ENCODE results near the gene ANKRD65.
A peak's percentile ranks its signal among the peaks of the same experiment; 100 is the strongest.
"Not testable (repeated sequence)": the region's sequence is repeated elsewhere in the genome, so short reads cannot be mapped to it uniquely, and the experiment has no call there.

The ANKRD65 gene

GRCh38 chr1:1393428-1393827, 27.6 kb downstream of the ANKRD65 start:
- DNase-seq (ENCODE audit: low read depth) = no peak

- no peak for DNase-seq (ENCODE audit: low read depth)
Measured at GRCh38 chr1:1393014-1393413, 28.1 kb downstream of the ANKRD65 start.

GRCh38 chr1:1391225-1391624, 29.9 kb downstream of the ANKRD65 start:
- no peak for DNase-seq (ENCODE audit: low read depth)

GRCh38 chr1:1390675-1391074, 30.4 kb downstream of the ANKRD65 start:
- DNase-seq (ENCODE audit: low read depth) = no peak

- no peak for DNase-seq (ENCODE audit: low read depth)
Measured at GRCh38 chr1:1388078-1388472, 33.0 kb downstream of the ANKRD65 start.

- DNase-seq (ENCODE audit: low read depth) = no peak
Measured at GRCh38 chr1:1387098-1388077, 33.7 kb downstream of the ANKRD65 start.

GRCh38 chr1:1385931-1386330, 35.1 kb downstream of the ANKRD65 start:
- no peak for DNase-seq (ENCODE audit: low read depth)

- not testable (repeated sequence) for DNase-seq (ENCODE audit: low read depth)
Measured at GRCh38 chr1:1385339-1385738, 35.7 kb downstream of the ANKRD65 start.

GRCh38 chr1:1381294-1381693, 39.8 kb downstream of the ANKRD65 start:
- no peak for DNase-seq (ENCODE audit: low read depth)

- no peak for DNase-seq (ENCODE audit: low read depth)
Measured at GRCh38 chr1:1380860-1381259, 40.2 kb downstream of the ANKRD65 start.

- no peak for DNase-seq (ENCODE audit: low read depth)
Measured at GRCh38 chr1:1377540-1378205, 43.4 kb downstream of the ANKRD65 start.

- no peak for DNase-seq (ENCODE audit: low read depth)
Measured at GRCh38 chr1:1376551-1377226, 44.4 kb downstream of the ANKRD65 start.

GRCh38 chr1:1374929-1375662, 46.0 kb downstream of the ANKRD65 start, which contains the start of gene AURKAIP1:
Gene AURKAIP1, minus strand, starts transcription at chr1:1375207. Its CDS starts 451 bp downstream, at chr1:1374756.
- peak; percentile 86 for DNase-seq (ENCODE audit: low read depth)

GRCh38 chr1:1374589-1374928, 46.5 kb downstream of the ANKRD65 start:
- no peak for DNase-seq (ENCODE audit: low read depth)

GRCh38 chr1:1373815-1374588, 47.1 kb downstream of the ANKRD65 start:
- DNase-seq (ENCODE audit: low read depth) = no peak

- no peak for DNase-seq (ENCODE audit: low read depth)
Measured at GRCh38 chr1:1373051-1373814, 47.8 kb downstream of the ANKRD65 start.

GRCh38 chr1:1371746-1372711, 49.0 kb downstream of the ANKRD65 start:
- DNase-seq (ENCODE audit: low read depth) = peak; percentile 73

- DNase-seq (ENCODE audit: low read depth) = no peak
Measured at GRCh38 chr1:1371364-1371745, 49.7 kb downstream of the ANKRD65 start.

- DNase-seq (ENCODE audit: low read depth) = no peak
Measured at GRCh38 chr1:1370771-1371300, 50.2 kb downstream of the ANKRD65 start.

Data from activated T-cell treated with anti-CD3 and anti-CD28 coated beads for 1 hour (primary cell).